Activated CD4-positive, alpha-beta T cell treated with anti-CD3 and anti-CD28 coated beads for 4 hours (primary cell): ENCODE results near the gene BBOF1.
"Not testable (repeated sequence)": the region's sequence is repeated elsewhere in the genome, so short reads cannot be mapped to it uniquely, and the experiment has no call there.

Source experiments
- DNase-seq, 2 donors: peaks; one replicate each; pipeline ENCODE4 v3.0.0-alpha.2; 2020

Gene BBOF1

DNA sequence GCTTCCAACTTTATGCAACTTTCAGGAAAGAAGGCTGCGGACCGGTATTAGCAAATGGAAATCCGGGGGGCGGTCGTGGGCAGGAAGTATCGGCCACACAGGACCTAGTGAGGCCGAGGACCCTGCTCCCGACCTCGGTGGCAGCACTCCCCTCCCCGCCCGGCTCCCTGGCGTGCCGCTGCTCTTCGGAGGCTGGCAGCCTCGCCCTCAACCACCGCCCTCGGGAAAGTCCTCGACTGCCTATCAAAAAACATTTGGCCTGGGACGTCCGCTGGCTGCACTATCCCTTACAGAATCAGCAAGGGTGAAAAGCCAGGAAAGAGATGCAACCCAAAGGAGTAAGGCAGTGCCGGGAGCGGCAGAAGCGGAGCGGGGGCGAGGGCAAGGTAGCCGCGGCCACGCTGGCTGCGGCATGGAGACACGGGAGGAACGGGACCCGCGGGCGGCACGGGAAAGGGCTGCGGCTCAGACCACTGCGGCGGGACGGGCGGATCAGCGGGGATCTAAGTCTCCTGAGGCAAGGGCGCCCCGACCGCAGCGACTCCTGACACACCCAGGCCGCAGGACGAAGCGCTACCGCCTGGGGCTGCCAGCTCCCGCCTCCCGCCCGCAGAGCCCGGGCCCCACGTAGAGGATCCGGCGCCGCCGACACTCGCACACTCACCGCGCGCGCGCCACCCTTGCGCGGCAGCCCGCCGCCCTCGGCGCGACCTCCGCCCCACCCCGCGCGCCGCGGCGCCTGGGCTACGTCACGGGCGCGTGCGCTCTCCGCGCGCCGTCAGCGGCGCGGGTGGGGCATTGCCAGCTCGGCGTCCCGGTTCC is at the start of gene BBOF1, which contains the start of gene ENTPD5:
Gene BBOF1 (plus strand): TSS at position 764 of the 822 bp plus-strand sequence. CDS start 130 bp downstream, outside the sequence.
Gene ENTPD5 (minus strand): TSS at position 703 of the 822 bp plus-strand sequence. CDS start 31,186 bp downstream, outside the sequence.
- peak; percentile 78 to 83 for DNase-seq

DNA sequence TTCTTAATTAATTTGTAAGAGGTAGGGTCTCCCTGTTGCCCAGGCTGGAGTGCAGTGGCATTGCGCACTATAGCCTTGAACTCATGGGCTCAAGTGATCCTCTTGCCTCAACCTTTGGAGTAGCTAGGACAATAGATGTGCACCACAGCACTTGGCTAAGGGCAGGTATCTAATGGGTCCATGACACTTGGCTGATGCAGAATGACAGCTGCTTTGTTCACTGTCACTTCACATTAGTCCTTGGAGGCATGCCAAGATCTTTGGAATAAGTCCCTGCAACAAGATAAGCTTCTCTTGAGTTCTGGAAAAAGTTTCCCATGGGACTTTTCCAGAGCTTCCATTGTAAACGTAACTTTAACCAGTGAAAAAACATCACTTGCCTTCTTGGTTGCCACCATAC is 45.7 kb upstream of the BBOF1 start:
- no peak for DNase-seq

DNA sequence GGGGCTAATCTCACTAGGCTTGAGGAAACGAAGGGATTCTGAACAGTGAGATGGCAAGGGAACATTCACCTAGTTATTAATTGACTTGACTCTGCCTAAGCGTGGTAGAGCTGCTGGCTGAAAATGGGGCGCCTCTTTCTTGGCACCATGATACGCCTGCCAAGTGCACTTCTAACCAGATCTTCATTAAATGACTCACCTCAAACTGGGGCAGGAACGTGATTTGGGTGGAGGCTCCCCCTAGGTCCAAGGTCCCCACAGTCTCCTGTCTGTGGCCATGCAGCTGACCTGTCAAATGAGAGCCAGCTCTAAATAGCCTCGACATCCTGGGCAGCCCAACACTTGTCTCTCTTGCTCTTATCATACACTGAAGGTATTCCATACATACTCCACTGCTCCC is 43.0 kb upstream of the BBOF1 start:
- no peak for DNase-seq

- DNase-seq, result no peak
These were observed 41.3 kb upstream of the BBOF1 start for GRCh38 chr14:73977896-73978295.

GRCh38 chr14:73988065-73988464 is 31.1 kb upstream of the BBOF1 start:
- DNase-seq, result no peak

GRCh38 chr14:73988656-73989055 is 30.5 kb upstream of the BBOF1 start:
- DNase-seq, result not testable (repeated sequence)

DNA sequence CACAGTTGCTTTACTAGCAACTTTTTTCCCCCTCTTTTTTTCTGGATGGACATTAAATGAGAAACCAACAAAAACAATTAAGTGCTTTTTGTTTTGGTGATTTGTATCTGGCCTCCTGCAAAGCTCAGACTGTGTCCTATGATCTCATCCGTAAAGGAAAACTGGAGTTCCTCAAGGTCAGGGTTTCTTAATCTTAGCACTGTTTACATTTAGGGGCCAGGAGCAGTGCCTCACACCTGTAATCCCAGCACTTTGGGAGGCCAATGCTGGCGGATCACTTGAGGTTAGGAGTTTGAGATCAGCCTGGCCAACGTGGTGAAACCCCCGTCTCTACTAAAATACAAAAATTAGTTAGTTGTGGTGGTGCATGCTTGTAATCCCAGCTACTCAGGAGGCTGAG is 28.1 kb upstream of the BBOF1 start:
- no peak for DNase-seq

DNA sequence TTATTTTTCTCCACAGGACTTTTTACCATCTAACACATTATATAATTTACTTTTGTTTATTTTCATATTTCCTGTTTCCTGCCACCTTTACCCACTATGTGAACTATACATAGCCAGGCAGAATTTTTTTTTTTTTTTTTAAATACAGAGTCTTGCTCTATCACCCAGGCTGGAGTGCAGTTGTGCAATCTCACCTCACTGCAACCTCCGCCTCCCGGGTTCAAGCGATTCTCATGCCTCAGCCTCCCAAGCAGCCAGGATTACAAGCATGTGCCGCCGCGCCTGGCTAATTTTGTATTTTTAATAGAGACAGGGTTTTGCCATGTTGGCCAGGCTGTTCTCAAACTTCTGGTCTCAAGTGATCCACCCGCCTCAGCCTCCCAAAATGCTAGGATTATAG is 24.2 kb upstream of the BBOF1 start:
- DNase-seq, result not testable (repeated sequence)

- no peak for DNase-seq
These were observed 23.2 kb upstream of the BBOF1 start for GRCh38 chr14:73995977-73996378.

DNA sequence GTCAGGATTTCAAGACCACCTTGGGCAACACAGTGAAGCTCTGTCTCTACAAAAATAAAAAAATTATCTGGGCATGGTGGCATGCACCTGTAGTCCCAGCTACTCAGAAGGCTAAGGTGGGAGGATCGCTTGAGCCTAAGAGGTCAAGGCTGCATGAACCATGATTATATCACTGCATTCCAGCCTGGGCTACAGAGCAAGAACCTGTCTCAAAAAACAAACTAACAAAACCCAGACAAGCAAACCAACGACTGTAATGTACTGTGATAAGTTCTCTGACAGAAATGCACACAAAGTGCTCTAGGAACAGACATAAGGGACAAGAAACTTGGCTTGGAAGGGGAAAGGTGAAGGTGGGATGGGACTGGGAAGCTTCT is 22.4 kb upstream of the BBOF1 start:
- DNase-seq, result no peak

GRCh38 chr14:73997108-73997943 is 21.8 kb upstream of the BBOF1 start:
- DNase-seq, result no peak

GRCh38 chr14:73997944-73998447 is 21.2 kb upstream of the BBOF1 start:
- no peak for DNase-seq

DNA sequence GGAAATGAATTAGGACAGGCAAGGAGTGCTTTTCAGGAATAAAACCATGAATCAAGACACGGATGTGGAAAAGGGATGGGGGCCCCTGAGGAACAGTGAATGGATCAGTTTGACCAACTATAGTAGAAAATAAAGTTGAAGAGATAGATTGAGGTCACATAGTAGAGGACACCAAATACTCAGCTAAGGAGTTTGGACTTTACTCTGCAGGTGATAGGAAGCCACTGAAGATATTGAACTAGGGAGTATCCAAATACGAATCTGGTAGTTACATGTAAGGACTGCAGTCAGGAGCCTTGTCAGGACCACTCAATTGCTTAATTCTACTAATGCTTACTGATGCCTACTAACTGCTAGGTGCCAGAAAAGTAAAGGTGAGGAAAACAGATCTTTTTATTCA is 20.4 kb upstream of the BBOF1 start:
- no peak for DNase-seq

- DNase-seq, result not testable (repeated sequence)
These were observed 13.5 kb upstream of the BBOF1 start for GRCh38 chr14:74005664-74006063.

GRCh38 chr14:74008843-74009499 is 10.2 kb upstream of the BBOF1 start:
- no peak for DNase-seq

- DNase-seq, result no peak
These were observed 4.8 kb upstream of the BBOF1 start for GRCh38 chr14:74014299-74014698.

GRCh38 chr14:74015176-74015575 is 4.0 kb upstream of the BBOF1 start:
- no peak for DNase-seq

DNA sequence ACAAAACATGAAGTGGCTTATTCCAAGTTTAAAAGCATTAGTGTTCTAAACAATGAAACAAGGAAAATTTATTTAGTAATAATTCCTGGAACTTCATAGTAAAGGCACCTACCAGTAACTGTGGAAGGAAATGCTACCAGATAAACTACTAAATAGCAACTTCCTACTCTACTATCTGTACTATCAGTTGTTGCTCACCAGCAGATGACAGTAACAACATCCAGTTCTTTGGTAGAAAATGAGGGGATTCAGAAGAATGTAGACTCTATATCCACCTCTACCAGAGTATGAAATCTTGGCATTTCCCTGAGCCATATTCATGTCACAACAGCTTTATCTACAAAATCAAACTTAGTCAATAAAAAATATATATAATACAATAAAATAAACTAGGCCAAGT is 3.2 kb upstream of the BBOF1 start:
- DNase-seq, result no peak

GRCh38 chr14:74018174-74018585 is 969 bp upstream of the BBOF1 start:
- DNase-seq, result no peak

- no peak for DNase-seq
These were observed 424 bp downstream of the BBOF1 start for GRCh38 chr14:74019408-74020137.

DNA sequence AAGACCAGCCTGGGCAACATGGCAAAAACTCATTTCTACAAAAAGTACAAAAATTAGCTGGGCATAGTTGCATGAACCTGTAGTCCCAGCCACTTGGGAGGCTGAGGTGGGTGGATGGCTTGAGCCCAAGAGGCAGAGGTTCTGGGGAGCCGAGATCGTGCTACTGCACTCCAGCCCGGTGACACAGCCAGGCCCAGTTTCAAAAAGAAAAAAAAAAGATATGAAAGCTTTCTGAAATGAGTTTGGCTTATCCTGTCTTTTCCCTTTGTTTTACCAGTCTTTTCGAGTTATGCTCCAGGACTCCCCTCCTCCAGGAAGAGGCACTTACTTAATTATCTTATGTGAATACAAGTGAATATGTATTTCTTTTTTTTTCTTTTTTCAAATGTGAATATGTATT is 3.2 kb downstream of the BBOF1 start:
- DNase-seq, result no peak

DNA sequence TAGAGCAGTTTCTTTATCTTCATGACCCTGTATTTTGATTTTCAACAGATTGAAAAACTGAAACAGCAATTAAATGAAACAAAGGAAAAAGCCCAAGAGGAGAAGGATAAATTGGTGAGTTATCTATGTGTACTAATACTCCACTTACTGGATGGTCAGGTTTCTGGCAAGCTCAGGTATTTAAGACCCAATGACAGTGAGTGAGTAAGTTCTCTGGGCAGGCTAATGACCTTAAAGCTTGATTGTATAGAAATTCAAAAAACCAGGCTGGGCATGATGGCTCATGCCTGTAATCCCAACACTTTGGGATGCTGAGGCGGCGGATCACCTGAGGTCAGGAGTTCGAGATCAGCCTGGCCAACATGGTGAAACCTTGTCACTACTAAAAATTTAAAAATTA is 10.0 kb downstream of the BBOF1 start:
- no peak for DNase-seq
